ENCODE data around the gene NCKAP5L.
"Not testable (repeated sequence)": the region's sequence is repeated elsewhere in the genome, so short reads cannot be mapped to it uniquely, and the experiment has no call there.

Gene NCKAP5L

DNA sequence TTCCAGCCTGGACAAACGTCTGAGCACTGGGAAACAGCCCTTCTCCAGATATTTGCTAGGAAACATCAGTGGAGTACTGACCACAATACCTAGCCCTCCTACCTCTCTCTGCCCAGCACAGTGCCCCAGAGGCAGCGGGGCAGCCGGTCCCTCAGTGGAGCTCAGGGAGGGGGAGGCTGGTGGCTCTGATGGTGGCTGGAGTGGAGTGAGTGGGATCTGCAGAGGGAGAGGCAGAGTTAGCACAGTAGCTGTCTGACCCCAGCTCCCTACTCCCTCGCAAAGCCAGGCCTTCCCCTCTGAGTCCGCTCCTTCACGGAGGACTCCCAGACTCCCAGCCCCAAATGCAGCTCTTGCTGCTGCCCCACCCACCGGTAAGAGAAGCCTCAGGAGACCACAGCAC lies 30.0 kb downstream of the NCKAP5L start:
- no peak for DNase-seq

- DNase-seq = no peak
These were observed 30.8 kb downstream of the NCKAP5L start for GRCh38 chr12:49797449-49797776.

DNA sequence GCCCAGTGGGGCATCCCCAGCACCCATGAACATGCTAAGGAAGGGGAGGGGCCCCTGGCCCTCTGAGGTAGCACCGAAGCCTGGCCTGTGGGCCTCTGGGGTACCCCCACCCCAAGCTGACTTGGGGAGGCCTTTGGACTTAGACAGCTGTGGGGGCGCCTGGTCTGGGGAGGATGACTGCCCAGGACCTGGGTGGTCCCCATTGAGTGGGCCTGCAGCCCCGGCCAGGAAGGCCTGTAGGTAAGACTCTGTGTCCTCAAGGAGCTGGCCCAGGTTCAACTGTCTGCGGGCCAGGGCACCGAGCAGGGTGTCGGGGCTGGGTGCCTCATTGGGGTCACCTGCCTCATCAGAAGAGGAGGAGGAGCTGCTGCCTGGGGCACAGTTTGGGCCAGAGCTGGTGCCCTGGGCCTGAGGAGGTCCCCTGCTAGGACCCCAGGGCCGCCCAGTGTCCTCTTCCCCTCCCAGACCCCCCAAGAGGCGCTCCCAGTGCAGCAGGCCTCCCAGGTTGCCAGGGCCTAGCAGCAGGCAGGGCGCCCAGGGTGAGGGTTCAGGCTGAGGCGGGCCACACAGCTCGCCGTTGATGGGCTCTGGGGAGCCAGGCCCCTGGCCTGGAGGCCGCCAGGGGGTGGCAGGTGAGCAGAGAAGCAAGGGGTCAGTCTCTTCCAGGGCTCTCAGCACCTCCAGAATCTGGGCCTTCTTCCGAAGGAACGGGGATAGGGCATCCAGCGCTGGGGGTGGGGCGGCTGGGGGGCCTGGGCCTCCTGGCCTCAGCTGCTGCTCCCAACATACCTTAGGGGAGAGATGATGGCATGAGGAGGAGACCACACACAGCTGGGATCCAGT lies 31.4 kb downstream of the NCKAP5L start:
- no peak for DNase-seq

DNA sequence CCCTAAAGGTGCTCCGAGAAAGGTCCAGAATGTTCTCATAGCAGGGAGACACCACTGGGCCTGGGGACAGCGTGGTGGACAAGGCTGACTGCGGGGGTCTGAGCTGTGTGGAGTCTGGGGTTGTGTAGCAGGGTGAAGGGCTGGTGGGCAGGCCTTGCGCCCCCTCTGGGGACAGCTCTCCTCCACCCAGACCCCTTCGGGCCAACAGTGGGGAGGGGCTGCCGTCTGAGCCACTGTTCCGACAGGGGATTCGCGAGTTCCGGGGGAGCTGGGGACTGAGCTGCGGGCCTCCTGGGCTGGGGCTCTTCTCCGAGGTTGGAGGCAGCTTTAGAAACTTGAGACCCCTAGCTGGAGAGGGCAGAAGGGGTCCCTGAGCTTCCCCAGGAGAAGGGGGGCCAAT lies 32.1 kb downstream of the NCKAP5L start:
- no peak for DNase-seq

DNA sequence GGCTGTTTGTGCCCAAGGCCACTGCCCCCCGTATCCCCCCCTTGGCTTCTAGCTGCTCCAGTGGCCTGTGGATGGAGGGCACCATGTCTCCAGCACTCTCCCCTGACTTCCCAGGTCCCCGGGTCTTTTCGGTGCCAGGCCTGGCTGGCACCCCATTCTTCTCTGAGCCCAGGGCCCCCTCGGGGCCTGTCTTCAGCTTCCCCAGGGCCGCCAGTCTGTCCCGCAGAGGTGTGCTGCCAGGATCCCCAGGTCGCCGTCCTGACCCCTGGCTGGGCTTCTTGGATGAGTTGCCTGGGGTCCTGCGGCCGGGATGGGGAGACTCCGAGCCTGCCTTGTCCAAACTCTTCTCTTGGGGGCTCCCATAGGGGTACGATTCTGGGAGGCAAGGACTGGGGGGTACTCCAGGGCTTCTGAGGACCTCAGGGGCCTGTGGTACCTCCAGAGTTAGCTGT lies 32.5 kb downstream of the NCKAP5L start:
- DNase-seq = no peak

DNA sequence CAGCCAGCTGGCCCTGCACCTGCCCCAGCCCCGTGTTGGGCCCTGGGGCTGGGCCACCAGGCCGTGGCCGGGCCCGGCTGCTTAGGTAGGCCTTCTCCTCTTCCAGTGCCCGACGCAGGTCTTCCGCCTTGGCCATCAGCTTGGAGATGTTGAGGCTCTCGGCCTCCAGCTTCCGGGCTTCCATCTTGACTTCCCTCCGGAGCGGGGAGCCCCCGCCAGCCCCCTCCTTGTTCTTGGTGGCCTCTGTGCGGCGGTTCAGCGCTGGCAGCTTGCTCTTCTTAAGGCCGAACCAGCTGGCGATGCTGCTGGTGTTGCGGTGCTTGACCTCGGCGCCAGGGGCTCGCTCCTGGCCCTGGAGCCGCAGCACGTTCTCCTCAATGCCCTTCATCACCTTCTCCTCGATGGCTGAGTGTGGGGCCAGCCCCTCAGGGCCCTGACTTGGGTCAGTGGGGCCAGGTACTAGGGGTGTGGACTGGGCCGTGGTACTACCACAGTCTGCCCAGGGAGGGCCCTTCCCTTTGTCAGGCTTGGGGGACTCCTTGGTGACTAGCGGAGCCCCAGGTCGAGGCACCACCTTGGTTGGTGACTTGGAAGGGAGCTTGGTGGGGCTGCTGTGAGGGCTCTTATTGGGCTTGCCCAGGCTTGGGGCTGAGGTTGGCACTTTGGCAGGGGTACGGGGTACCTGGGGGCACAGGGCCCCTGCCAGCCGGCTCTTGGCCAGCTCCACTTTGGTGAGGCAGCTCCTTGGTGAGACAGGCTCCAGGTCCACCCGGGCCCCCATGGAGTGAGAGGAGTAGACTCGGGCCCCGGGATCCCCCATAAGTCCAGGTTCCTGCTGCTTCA lies 33.2 kb downstream of the NCKAP5L start:
- DNase-seq = no peak

- DNase-seq = no peak
These were observed 34.2 kb downstream of the NCKAP5L start for GRCh38 chr12:49794021-49794420.

GRCh38 chr12:49793620-49794019 lies 34.6 kb downstream of the NCKAP5L start:
- no peak for DNase-seq

DNA sequence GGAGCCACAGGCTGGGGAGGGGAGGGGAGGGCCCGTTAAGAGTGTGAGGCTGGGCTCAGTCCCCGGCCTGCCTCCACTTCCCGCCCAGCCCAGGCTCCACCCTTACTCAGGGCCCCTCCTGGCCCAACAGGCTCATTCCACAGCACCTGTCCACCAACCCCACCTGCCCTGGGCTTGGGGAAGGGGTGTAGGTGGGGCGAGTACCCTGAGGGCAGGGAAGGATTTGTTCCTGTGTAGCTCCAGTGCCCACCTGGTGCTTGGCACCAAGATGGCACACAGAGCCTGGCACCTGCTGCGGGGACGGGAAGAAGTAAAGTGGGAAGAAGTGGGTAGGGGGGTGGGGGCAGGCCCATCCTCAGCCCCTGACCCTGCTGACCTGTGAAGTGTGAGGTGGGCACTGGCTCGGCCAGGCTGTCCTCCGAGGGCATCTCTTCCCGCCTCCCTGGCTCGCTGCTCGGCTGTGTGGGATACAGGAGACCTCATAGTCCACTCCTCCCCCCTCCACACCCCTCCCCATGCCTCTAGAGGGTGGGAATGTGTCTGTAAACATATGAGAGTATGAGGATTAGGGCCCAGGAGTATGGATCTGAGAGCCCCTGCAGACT lies 35.1 kb downstream of the NCKAP5L start:
- DNase-seq = no peak

- no peak for DNase-seq
These were observed 35.8 kb downstream of the NCKAP5L start for GRCh38 chr12:49792181-49792970.

GRCh38 chr12:49791700-49792099 lies 36.5 kb downstream of the NCKAP5L start:
- DNase-seq = no peak

GRCh38 chr12:49790741-49791555 lies 37.3 kb downstream of the NCKAP5L start:
- DNase-seq = no peak

DNA sequence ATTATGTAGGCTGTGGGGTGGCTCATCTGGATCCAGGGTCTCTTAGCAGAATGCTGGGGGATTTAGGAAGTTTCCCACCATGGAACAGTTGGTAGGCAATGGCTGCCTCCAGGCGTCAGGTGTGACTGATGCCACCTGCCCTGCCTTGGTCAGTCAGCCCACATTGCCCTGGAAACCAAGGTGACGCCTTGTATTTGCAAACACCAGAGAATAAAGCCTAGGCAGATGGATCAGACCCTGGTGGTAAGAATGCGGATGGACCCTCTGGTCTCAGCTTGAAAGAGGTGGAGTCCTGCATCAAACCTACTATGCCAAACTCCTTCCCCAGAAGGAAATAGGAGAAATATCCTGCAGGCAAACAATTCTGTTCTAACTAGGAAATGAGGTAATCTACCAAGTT lies 38.2 kb downstream of the NCKAP5L start:
- DNase-seq = peak in 1 of 3 experiments; percentile 55

- no peak for DNase-seq
These were observed 40.5 kb downstream of the NCKAP5L start for GRCh38 chr12:49787672-49788071.

DNA sequence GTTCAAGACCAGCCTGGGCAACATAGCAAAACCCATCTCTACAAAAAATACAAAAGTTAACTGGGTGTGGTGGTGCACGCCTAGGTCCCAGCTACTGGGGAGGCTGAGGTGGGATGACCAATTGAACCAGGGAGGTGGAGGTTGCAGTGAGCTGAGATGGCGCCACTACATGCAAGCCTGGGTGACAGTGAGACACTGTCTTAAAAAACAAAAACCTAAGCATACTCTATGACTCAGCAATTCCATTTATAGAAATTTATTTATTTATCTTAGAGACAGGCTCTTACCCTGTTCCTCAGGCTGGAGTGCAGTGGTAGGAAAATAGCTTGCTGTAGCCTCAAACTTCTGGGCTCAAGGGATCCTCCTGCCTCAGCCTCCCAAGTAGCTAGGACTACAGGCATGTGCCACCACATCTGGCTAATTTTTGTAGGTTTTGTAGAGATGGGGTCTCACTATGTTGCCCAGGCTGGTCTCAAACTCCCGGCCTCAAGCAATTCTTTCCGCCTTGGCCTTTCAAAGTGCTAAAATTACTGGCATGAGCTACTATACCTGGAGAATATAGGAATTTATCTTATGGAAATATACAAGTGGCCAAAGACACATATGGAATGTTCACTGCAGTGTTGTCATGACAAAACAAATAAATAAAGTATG lies 43.3 kb downstream of the NCKAP5L start:
- no peak for DNase-seq

GRCh38 chr12:49783917-49784676 lies 44.1 kb downstream of the NCKAP5L start:
- no peak for DNase-seq

GRCh38 chr12:49780914-49781313 lies 47.3 kb downstream of the NCKAP5L start:
- not testable (repeated sequence) for DNase-seq

DNA sequence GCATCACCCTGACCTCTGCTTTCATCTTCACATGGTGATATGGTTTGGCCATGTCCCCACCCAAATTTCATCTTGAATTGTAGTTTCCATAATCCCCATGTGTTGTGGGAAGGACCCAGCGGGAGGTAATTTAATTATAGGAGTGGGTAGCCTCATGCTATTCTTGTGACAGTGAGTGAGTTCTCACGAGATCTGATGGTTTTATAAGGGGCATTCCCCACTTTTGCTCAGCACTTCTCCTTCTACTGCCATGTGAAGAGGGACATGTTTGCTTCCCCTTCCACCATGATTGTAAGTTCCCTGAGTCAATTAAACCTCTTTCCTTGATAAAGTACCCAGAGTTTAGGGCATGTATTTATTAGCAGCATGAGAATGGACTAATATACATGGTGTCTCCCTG lies 48.6 kb downstream of the NCKAP5L start:
- DNase-seq = peak in 1 of 3 experiments; percentile 13

DNA sequence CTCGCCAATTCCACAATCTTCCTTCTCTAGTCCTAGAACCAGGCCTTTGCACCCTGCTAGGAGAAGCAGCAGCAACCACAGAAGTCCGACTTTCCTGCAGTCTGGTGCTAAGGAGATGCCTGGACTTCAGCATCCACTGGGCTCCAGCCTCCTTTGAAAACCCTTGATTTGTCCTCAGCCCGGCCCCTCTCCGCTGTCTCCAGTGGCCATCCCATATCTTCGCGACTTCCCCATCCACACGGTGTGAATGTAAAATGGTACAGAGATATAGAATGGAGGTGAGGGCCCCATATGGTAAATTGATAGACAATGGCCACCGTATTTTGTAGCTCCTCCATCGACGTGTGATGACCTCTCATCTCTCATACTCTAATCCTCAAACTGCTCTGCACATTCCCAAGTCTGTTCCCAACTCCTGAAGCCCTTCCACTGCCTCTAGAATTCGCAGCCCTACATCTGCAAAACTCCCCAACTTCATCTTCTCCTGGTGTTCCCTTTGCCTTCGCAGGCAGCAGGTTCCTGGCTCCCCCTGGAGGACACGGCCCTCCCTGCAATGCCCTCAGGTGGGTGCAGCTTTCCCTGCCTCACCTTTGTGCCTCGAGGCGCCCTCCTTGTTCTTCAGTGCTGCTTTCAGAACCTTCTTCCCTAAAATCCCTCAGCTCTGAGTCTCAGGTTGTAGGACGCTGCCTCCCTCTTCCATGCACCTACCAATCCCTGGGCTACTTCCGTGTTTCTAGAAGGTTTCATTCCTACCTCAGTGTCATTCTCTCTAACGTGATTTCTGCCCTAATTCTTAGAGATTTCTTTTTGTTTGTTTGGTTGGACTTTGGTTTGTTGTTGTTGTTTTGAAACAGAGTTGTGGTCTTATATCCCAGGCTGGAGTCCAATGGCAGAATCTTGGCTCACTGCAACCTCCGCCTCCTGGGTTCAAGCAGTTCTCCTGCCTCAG lies 50.1 kb downstream of the NCKAP5L start:
- DNase-seq = peak; percentile 22 to 60 (median 23)

Data from NCI-H1417 (cell line).